K562 (cell line): ENCODE data around the gene MTPN. TPM values are rescaled to one million over a fixed set of nuclear protein-coding genes. Genes with fewer than 3 reads are reported as not detected.
A peak's percentile ranks its signal among the peaks of the same experiment; 100 is the strongest.

Experiments
- ATAC-seq: fragments of 200-7000 bp; cut with Tn5 transposase; 3 replicates; pipeline ENCODE4 v1.9.1; 2020; ENCODE audit warnings: moderate library complexity
- BruUV-seq: library from RNA; stranded (reverse); fragments of 400-500 nt; replicated peaks from 2 replicates; lab custom pipeline; 2021; lab: Mats Ljungman, UMichigan
- CTCF ChIA-PET: fragments of 300-600 bp; formaldehyde crosslinking; extraction: SDS; loops from one replicate; lab custom pipeline; 2021; ENCODE audit warnings: low intra/inter-chr PET ratio; lab: Yijun Ruan, JAX
- POLR2A ChIA-PET: fragments of 300-600, 350-650 bp; sonication (Branson Sonifier 250); formaldehyde crosslinking; extraction: SDS; loops from one replicate; lab custom pipeline; 2021; ENCODE audit warnings: antibody characterized with exemption, inconsistent platforms; lab: Yijun Ruan, JAX
- DNase-seq, 4 experiments: peaks; one replicate each; pipeline versions ENCODE4 v3.0.0 to v3.0.0-alpha.2; 2011 to 2018; ENCODE audit warnings: low spot score in 3 of 4, mixed read lengths in 3 of 4; ENCODE audit errors: extremely low read depth in 1 of 4
- FAIRE-seq: peaks from 2 replicates; lab custom pipeline; 2011; peaks lifted over from hg19 to GRCh38; lab: Jason Lieb, UNC
- H2AFZ ChIP-seq: 2 replicates; pipeline ENCODE4 v1.6.0; 2011; ENCODE audit warnings: low read depth, low read length, control low read depth, inconsistent platforms
- H3K27ac ChIP-seq: fragments of 200-600 bp; 3 replicates; pipeline ENCODE4 v1.8.0; 2011; ENCODE audit warnings: low read depth, mild to moderate bottlenecking, control low read depth, inconsistent platforms, low read length, moderate library complexity, mixed read lengths; ENCODE audit errors: extremely low read depth
- H3K27me3 ChIP-seq, 2 experiments: fragments of 300-600 bp in 1 of 2; 2 replicates in 1 of 2; 3 replicates in 1 of 2; pipeline versions ENCODE4 v1.6.0 to v1.8.0; 2011; ENCODE audit warnings: inconsistent platforms in 2 of 2, low read length in 2 of 2, mild to moderate bottlenecking in 1 of 2, mixed read lengths in 1 of 2, moderate library complexity in 1 of 2; ENCODE audit not compliant: control insufficient read depth in 2 of 2, insufficient read depth in 2 of 2
- H3K36me3 ChIP-seq: fragments of 300-600 bp; 3 replicates; pipeline ENCODE4 v1.8.0; 2011; ENCODE audit warnings: mild to moderate bottlenecking, low read length, inconsistent platforms; ENCODE audit not compliant: control insufficient read depth, insufficient read depth
- H3K4me1 ChIP-seq, 2 experiments: fragments of 200-600 bp in 1 of 2; replicated peaks in 1 of 2; 2 replicates in 1 of 2; 3 replicates in 1 of 2; pipeline versions ENCODE4 v1.5.1 to v1.8.0; 2011; ENCODE audit warnings: inconsistent platforms in 2 of 2, low read length in 2 of 2, mild to moderate bottlenecking in 1 of 2, mixed read lengths in 1 of 2, moderate library complexity in 1 of 2; ENCODE audit not compliant: control insufficient read depth in 2 of 2, insufficient read depth in 2 of 2
- H3K4me2 ChIP-seq: 2 replicates; pipeline ENCODE4 v1.6.1; 2011; ENCODE audit warnings: low read length, control low read depth, inconsistent platforms, mixed read lengths; ENCODE audit not compliant: insufficient read depth
- H3K4me3 ChIP-seq: fragments of 200-600 bp; sonication (generic), shearing (Covaris generic); 2 replicates; pipeline ENCODE4 v1.5.1; 2016; ENCODE audit warnings: control low read depth, inconsistent platforms
- H3K79me2 ChIP-seq: fragments of 200-600 bp; 3 replicates; pipeline ENCODE4 v1.8.0; 2011; ENCODE audit warnings: low read length, inconsistent platforms; ENCODE audit not compliant: control insufficient read depth, insufficient read depth
- H3K9ac ChIP-seq, 2 experiments: 2 replicates each; pipeline versions ENCODE4 v1.6.0 to v1.6.1; 2011; ENCODE audit warnings: low read depth in 2 of 2, low read length in 2 of 2, control low read depth in 1 of 2, inconsistent platforms in 1 of 2, mild to moderate bottlenecking in 1 of 2, mixed read lengths in 1 of 2; ENCODE audit not compliant: insufficient read depth in 1 of 2
- H3K9me1 ChIP-seq: one replicate; pipeline ENCODE4 v1.6.0; 2011; ENCODE audit warnings: inconsistent platforms, mild to moderate bottlenecking, low read length, moderate library complexity; ENCODE audit not compliant: control insufficient read depth, insufficient read depth
- H3K9me3 ChIP-seq: replicated peaks from 2 replicates; pipeline ENCODE4 v1.5.1; 2011; ENCODE audit warnings: low read depth, low read length, inconsistent platforms; ENCODE audit not compliant: control insufficient read depth, insufficient read depth
- H4K20me1 ChIP-seq: replicated peaks from 2 replicates; pipeline ENCODE4 v1.6.1; 2011; ENCODE audit warnings: low read length, inconsistent platforms, mixed read lengths; ENCODE audit not compliant: control insufficient read depth, insufficient read depth
- CBX3 ChIP-seq, 2 experiments: IDR thresholded peaks; 1 replicate in 1 of 2; 2 replicates in 1 of 2; pipeline ENCODE4 v1.6.1; 2012; ENCODE audit warnings: inconsistent platforms in 2 of 2, low read length in 2 of 2, borderline replicate concordance in 1 of 2, control low read depth in 1 of 2
- CCNT2 ChIP-seq: IDR thresholded peaks from 2 replicates; pipeline ENCODE4 v1.6.1; 2011; ENCODE audit warnings: borderline replicate concordance, low read depth, mild to moderate bottlenecking, moderate library complexity, mixed read lengths, low read length; ENCODE audit not compliant: insufficient read length; ENCODE audit errors: extremely low read depth
- CEBPB ChIP-seq: fragments of 450-650 bp; IDR thresholded peaks from 2 replicates; pipeline ENCODE4 v1.6.1; 2016; ENCODE audit warnings: missing genetic modification characterization, missing compliant biosample characterization
- CHD4 ChIP-seq: fragments of 200-600 bp; sonication (generic); IDR thresholded peaks from 3 replicates; pipeline ENCODE4 v1.6.1; 2012; ENCODE audit warnings: low read depth, mild to moderate bottlenecking, mixed read lengths, low read length, inconsistent platforms; ENCODE audit not compliant: insufficient read depth, insufficient replicate concordance, poor library complexity, severe bottlenecking
- ELK1 ChIP-seq: sonication (generic); formaldehyde crosslinking; IDR thresholded peaks from 2 replicates; pipeline ENCODE4 v1.8.1; 2022; ENCODE audit warnings: missing genetic modification reagents
- PML ChIP-seq: IDR thresholded peaks from 2 replicates; pipeline ENCODE4 v1.6.1; 2012; ENCODE audit warnings: low read length, inconsistent platforms
- PPARD ChIP-seq: fragments of 250-450 bp; sonication (Bioruptor Pico); IDR thresholded peaks from 2 replicates; pipeline ENCODE4 v1.8.0; 2022; ENCODE audit warnings: inconsistent platforms, mild to moderate bottlenecking, moderate library complexity
- PTRF ChIP-seq: fragments of 450-650 bp; IDR thresholded peaks from 2 replicates; pipeline ENCODE4 v1.6.1; 2016; ENCODE audit warnings: mild to moderate bottlenecking, missing genetic modification characterization, missing compliant biosample characterization
- SMC3 ChIP-seq: conservative IDR thresholded peaks from 2 replicates; pipeline ENCODE4 v1.6.1; 2011; ENCODE audit warnings: low read depth, low read length, improper control_type of control experiment; ENCODE audit not compliant: insufficient read depth
- SUPT5H ChIP-seq: fragments of 450-650 bp; IDR thresholded peaks from 2 replicates; pipeline ENCODE4 v1.6.1; 2016
- WGBS: fragments of 100-300 bp; shearing (Covaris generic); methylation state at CpG from one replicate; pipeline ENCODE4 v1.1.6; 2016; ENCODE audit warnings: low coverage, mixed read lengths; ENCODE audit not compliant: insufficient coverage; ENCODE audit errors: missing lambda C conversion rate; 5-methylcytosine and 5-hydroxymethylcytosine counted together
- in situ Hi-C: fragments of 300-500 bp; cut with MboI; formaldehyde crosslinking; loops from 4 replicates; pipeline ENCODE4 v1.15.0; 2018; ENCODE audit warnings: inconsistent platforms, mixed read lengths
- intact Hi-C: fragments of 100-400 bp; cut with micrococcal nuclease; formaldehyde crosslinking; loops from 2 replicates; pipeline ENCODE4 v1.14.2; 2022
- polyA plus RNA-seq, 8 experiments: library from polyadenylated mRNA; depleted of rRNA in 4 of 8; stranded (reverse) in 5 of 8; unstranded in 3 of 8; fragments of >200 nt; fragmentation: Nextera tagmentation in 2 of 8; fragmentation: Illumina TruSeq in 1 of 8; extraction: Ambion mirVana in 2 of 8; extraction: Trizol in 1 of 8; gene quantifications; 2 replicates each; pipeline versions ENCODE4 v1.2.1 to v1.2.3, GENCODE V29; 2011 to 2014; ENCODE audit warnings: inconsistent platforms in 1 of 8, missing spikeins in 1 of 8
- total RNA-seq, 7 experiments: library from RNA; depleted of rRNA in 6 of 7; stranded (reverse); fragments of >200 nt in 6 of 7; fragmentation: Illumina TruSeq in 2 of 7; extraction: Trizol in 2 of 7; gene quantifications; 2 replicates each; pipeline versions ENCODE4 v1.2.1 to v1.2.3, GENCODE V29; 2011 to 2021; ENCODE audit warnings: low replicate concordance in 1 of 7
- TF ChIP-seq, protein P1 (sequence below): fragments of 250-450 bp; sonication (Bioruptor Pico); IDR thresholded peaks from 2 replicates; pipeline ENCODE4 v1.4.0; 2020

MTPN gene
- total and polyA plus RNA-seq, 9 of the 15 experiments (the other 6 are each of a cell fraction or from before 2014, with no cell fraction given): 68.5 to 261 (median 156) TPM

GRCh38 chr7:135933509-135934188 is 43.5 kb downstream of the MTPN start:
- peaks cover 90% of the 10 kb centered on the region for H3K79me2 ChIP-seq
- WGBS: 16% methylated on average over 2 of the region's 2 CpGs
- in situ Hi-C loops (no loop called here), intact Hi-C loops (loop anchor here (5.0 kb wide), 1 partner anchor 131 kb away; no protein-coding TSS in a partner anchor)
- peak; percentile 56 for ATAC-seq
- no peak overlapping the region for H2AFZ ChIP-seq
- no peaks in the 10 kb centered on the region for H3K27me3 ChIP-seq
- ChIA-PET CTCF (no interaction called here), POLR2A (interaction anchor here (1.3 to 7.1 kb wide), 4 partner anchors 7 to 28 kb away, joined by 3 to 45 read pairs (median 8); no protein-coding TSS in a partner anchor)
- no TSS peak for BruUV-seq
- DNase-seq: peak in 1 of 4 experiments; percentile 74
- H3K4me2 ChIP-seq: peak overlapping the region; percentile 51
- H3K9ac ChIP-seq: 0 out of 4 replicates have a peak overlapping the region, but pooled peaks of 1 of the 2 experiments have one; percentile 5
- peak overlapping the region; percentile 52 for H3K27ac ChIP-seq
- no peaks in the 10 kb centered on the region for H3K9me3 ChIP-seq
- peaks cover 35% of the 10 kb centered on the region for H3K36me3 ChIP-seq
- H3K9me1 ChIP-seq: no peaks in the 10 kb centered on the region
- no peak for FAIRE-seq
- peaks cover 32 to 77% of the 10 kb centered on the region in 2 experiments for H3K4me1 ChIP-seq
- peaks cover 14% of the 10 kb centered on the region; the same call in 1 of the 2 replicates for H4K20me1 ChIP-seq
- H3K4me3 ChIP-seq: no peak overlapping the region
- TF ChIP-seq CCNT2: no peak
- no peak for TF ChIP-seq PPARD (CRISPR knock-in tag)
- 0 out of 2 replicates have a peak, but pooled peaks have one; percentile 13 for TF ChIP-seq CEBPB
- TF ChIP-seq CHD4: no peak
- TF ChIP-seq, protein P1, sequence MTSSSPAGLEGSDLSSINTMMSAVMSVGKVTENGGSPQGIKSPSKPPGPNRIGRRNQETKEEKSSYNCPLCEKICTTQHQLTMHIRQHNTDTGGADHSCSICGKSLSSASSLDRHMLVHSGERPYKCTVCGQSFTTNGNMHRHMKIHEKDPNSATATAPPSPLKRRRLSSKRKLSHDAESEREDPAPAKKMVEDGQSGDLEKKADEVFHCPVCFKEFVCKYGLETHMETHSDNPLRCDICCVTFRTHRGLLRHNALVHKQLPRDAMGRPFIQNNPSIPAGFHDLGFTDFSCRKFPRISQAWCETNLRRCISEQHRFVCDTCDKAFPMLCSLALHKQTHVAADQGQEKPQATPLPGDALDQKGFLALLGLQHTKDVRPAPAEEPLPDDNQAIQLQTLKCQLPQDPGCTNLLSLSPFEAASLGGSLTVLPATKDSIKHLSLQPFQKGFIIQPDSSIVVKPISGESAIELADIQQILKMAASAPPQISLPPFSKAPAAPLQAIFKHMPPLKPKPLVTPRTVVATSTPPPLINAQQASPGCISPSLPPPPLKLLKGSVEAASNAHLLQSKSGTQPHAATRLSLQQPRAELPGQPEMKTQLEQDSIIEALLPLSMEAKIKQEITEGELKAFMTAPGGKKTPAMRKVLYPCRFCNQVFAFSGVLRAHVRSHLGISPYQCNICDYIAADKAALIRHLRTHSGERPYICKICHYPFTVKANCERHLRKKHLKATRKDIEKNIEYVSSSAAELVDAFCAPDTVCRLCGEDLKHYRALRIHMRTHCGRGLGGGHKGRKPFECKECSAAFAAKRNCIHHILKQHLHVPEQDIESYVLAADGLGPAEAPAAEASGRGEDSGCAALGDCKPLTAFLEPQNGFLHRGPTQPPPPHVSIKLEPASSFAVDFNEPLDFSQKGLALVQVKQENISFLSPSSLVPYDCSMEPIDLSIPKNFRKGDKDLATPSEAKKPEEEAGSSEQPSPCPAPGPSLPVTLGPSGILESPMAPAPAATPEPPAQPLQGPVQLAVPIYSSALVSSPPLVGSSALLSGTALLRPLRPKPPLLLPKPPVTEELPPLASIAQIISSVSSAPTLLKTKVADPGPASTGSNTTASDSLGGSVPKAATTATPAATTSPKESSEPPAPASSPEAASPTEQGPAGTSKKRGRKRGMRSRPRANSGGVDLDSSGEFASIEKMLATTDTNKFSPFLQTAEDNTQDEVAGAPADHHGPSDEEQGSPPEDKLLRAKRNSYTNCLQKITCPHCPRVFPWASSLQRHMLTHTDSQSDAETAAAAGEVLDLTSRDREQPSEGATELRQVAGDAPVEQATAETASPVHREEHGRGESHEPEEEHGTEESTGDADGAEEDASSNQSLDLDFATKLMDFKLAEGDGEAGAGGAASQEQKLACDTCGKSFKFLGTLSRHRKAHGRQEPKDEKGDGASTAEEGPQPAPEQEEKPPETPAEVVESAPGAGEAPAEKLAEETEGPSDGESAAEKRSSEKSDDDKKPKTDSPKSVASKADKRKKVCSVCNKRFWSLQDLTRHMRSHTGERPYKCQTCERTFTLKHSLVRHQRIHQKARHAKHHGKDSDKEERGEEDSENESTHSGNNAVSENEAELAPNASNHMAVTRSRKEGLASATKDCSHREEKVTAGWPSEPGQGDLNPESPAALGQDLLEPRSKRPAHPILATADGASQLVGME (CRISPR knock-in tag): no peak
- no peak for TF ChIP-seq ELK1 (CRISPR knock-in tag)
- peak; percentile 10; the same call in 1 of the 2 replicates for TF ChIP-seq SUPT5H
- TF ChIP-seq PML: no peak
- TF ChIP-seq SMC3: no peak
- no peak for TF ChIP-seq PTRF (tag)
- no peak; a peak in 2 of 3 replicates for TF ChIP-seq CBX3 (IDR thresholded peaks at IDR 0.05; ENCODE audit: borderline replicate concordance in 1 of 2, low read length in 2 of 2)
